T-helper 1 cell treated with Interleukin-12 subunit alpha and Interleukin-12 subunit beta and Interleukin-4 antibody, amounts not matched to agents 30 μg/mL and 1 μg/mL, for 36 hours (primary cell): Measurements from ENCODE around the gene ZC2HC1C.
A peak's percentile ranks its signal among the peaks of the same experiment; 100 is the strongest.
"Not testable (repeated sequence)": the region's sequence is repeated elsewhere in the genome, so short reads cannot be mapped to it uniquely, and the experiment has no call there.

Experiments
- H3K27ac Mint-ChIP-seq: one replicate; pipeline ENCODE4 v1.8.0; 2021; ENCODE audit warnings: mild to moderate bottlenecking, mixed read lengths
- H3K27me3 Mint-ChIP-seq: one replicate; pipeline ENCODE4 v1.8.0; 2021; ENCODE audit warnings: low read depth, mixed read lengths
- H3K36me3 Mint-ChIP-seq: one replicate; pipeline ENCODE4 v1.8.0; 2021; ENCODE audit warnings: low read depth, mixed read lengths
- H3K4me1 Mint-ChIP-seq: one replicate; pipeline ENCODE4 v1.8.0; 2021; ENCODE audit warnings: low read depth, mixed read lengths
- H3K4me3 Mint-ChIP-seq: one replicate; pipeline ENCODE4 v1.8.0; 2021; ENCODE audit warnings: mild to moderate bottlenecking, moderate library complexity, mixed read lengths
- H3K9me3 Mint-ChIP-seq: one replicate; pipeline ENCODE4 v1.8.0; 2021; ENCODE audit warnings: mixed read lengths

The ZC2HC1C gene

DNA sequence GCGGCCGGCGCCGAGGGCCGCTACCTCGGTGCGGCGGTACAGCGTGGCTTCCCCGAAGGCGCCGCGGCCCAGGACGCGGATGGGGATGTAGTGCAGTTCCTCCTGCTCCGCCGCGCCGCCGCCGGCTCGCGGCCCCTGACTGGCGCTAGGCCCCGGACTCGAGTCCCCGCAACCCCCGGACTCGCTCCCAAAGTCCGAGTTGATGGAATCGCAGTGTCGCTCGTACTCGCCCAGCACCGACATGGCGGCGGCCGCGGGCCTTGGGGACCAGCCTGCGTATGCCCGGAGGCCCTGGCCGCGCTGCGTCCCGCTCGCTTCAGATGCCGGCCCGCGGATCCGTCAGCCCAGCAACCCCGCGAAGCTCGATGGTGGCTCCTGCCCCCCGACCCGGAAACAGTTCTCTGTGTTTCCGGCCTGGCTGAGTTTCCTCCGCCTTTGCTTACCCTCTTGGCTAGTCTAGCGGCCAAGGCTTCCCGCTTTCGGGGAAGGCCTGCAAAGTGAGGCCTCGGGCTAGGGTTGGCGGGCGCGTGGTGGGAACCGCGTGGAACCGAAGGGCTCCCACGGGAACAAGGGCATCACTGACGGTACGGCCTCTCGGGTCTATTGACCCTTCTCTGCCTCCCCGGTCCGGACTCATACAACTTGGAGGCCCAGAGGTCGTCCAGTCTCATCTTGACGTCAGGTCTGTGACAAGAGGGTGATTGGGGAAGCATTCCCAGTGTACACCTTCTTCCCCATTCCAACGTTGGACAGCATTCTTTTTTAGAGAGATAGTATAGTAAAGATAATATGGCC is 57.4 kb downstream of the ZC2HC1C start, which contains the start of gene NEK9:
TSS of gene NEK9 (minus strand) at position 370 of the 795 bp plus-strand sequence. CDS start at position 243, 127 bp downstream.
- Mint-ChIP-seq H3K27ac (peak within 1 kb of the TSS; percentile 92), H3K4me1 (peaks cover 28% of the 10 kb centered on the region), H3K36me3 (peaks cover 25% of the 10 kb centered on the region), H3K4me3 (peak within 1 kb of the TSS; percentile 93), H3K27me3 (no peaks in the 10 kb centered on the region), H3K9me3 (no peaks in the 10 kb centered on the region)

GRCh38 chr14:75127474-75127820 is 58.0 kb downstream of the ZC2HC1C start:
- Mint-ChIP-seq H3K4me3 (peak overlapping the region; percentile 93), H3K4me1 (peaks cover 30% of the 10 kb centered on the region), H3K27ac (peak overlapping the region; percentile 92), H3K36me3 (peaks cover 24% of the 10 kb centered on the region)
- H3K9me3 Mint-ChIP-seq, H3K27me3 Mint-ChIP-seq: not testable (repeated sequence)

DNA sequence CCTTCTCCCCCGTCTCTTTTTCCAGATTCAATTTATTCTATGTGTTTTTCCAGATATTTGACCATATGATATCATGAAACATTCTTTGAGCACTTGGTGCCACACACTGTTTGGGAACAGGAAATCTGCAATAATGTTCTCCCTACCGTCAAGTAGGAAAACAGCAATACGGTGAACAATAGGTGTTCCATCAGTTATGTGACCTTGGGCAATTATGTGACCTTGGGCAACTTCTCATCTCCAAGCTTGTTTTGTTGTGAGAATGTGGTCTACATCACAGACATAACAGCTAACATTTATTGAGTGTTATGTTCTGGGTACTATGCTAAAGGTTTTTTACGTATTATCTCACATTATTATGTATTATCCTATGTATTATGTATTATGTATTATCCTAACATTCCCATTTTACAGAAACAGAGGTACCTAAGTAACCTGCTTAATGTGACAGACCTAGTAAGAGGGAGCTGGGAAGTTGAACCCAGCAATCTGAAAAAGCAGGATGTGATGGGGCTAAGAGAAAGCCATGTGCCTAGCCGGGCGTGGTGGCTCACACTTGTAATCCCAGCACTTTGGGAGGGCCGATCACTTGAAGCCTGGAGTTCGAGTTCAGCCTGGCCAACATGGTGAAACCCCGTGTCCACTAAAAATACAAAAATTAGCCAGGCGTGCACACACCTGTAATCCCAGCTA is 58.6 kb downstream of the ZC2HC1C start:
- Mint-ChIP-seq H3K27me3 (no peaks in the 10 kb centered on the region), H3K36me3 (peaks cover 28% of the 10 kb centered on the region), H3K4me1 (peaks cover 33% of the 10 kb centered on the region), H3K9me3 (no peaks in the 10 kb centered on the region), H3K27ac (peak overlapping the region; percentile 86), H3K4me3 (peak overlapping the region; percentile 93)

GRCh38 chr14:75128596-75128990 is 59.2 kb downstream of the ZC2HC1C start:
- peak overlapping the region; percentile 36 for H3K4me3 Mint-ChIP-seq

More at GRCh38 chr14:75128596-75128990, 59.2 kb downstream of the ZC2HC1C start:
- peak overlapping the region; percentile 86 for H3K27ac Mint-ChIP-seq
- peaks cover 31% of the 10 kb centered on the region for H3K36me3 Mint-ChIP-seq
- H3K27me3 Mint-ChIP-seq = no peaks in the 10 kb centered on the region
- no peaks in the 10 kb centered on the region for H3K9me3 Mint-ChIP-seq
- H3K4me1 Mint-ChIP-seq = peaks cover 33% of the 10 kb centered on the region
